GM12892 (cell line): ENCODE measurements around the gene PRAMEF11.

Source experiments
- POLR2AphosphoS5 ChIP-seq: IDR thresholded peaks from 2 replicates; pipeline ENCODE4 v1.6.1; 2011; ENCODE audit warnings: low read depth, low read length, control low read depth
- TAF1 ChIP-seq: IDR thresholded peaks from 2 replicates; pipeline ENCODE4 v1.6.1; 2011; ENCODE audit warnings: low read depth, mild to moderate bottlenecking, control low read depth, low read length, borderline replicate concordance

GRCh38 chr1:12799730-12800129 lies 31.5 kb downstream of the PRAMEF11 start:
- TF ChIP-seq POLR2AphosphoS5 (no peak), TAF1 (no peak)
